Upper lobe of left lung (tissue), 6 donors: ENCODE results near the gene RAPGEF1. TPM values are rescaled to one million over a fixed set of nuclear protein-coding genes. Genes with fewer than 3 reads are reported as not detected.

Experiments
- ATAC-seq, 2 donors: fragments of 200-7000 bp; cut with Tn5 transposase; one replicate each; pipeline ENCODE4 v1.9.1; 2022; ENCODE audit warnings: mild to moderate bottlenecking in 2 of 2, moderate library complexity in 2 of 2; ENCODE audit not compliant: low FRiP score in 2 of 2
- DNase-seq, 2 donors: peaks; one replicate each; pipeline ENCODE4 v3.0.0-alpha.2; 2019 to 2020
- H3K27ac ChIP-seq, 4 donors: fragments of 200-600 bp; sonication (generic); one replicate each; pipeline ENCODE4 v1.5.1; 2016 to 2019
- H3K27me3 ChIP-seq, 4 donors: fragments of 200-600 bp; sonication (generic); one replicate each; pipeline ENCODE4 v1.5.1; 2017 to 2019
- H3K36me3 ChIP-seq, 4 donors: fragments of 200-600 bp; sonication (generic); one replicate each; pipeline ENCODE4 v1.5.1; 2016 to 2019
- H3K4me1 ChIP-seq, 4 donors: fragments of 200-600 bp; sonication (generic); one replicate each; pipeline ENCODE4 v1.5.1; 2018 to 2019
- H3K4me3 ChIP-seq, 4 donors: fragments of 200-600 bp; sonication (generic); one replicate each; pipeline ENCODE4 v1.5.1; 2017 to 2019; ENCODE audit warnings: mild to moderate bottlenecking in 2 of 4, moderate library complexity in 1 of 4
- H3K9me3 ChIP-seq, 4 donors: fragments of 200-600 bp; sonication (generic); one replicate each; pipeline ENCODE4 v1.5.1; 2018 to 2019
- CTCF ChIP-seq, 6 experiments: fragments of 450-650 bp in 4 of 6; fragments of 200-600 bp in 2 of 6; sonication (generic) in 2 of 6; IDR thresholded peaks; one replicate each; pipeline ENCODE4 v1.5.1; 2016 to 2019; ENCODE audit warnings: antibody characterized with exemption in 6 of 6
- EP300 ChIP-seq, 4 donors: sonication (generic); formaldehyde crosslinking; IDR thresholded peaks; one replicate each; pipeline ENCODE4 v1.5.1; 2017; ENCODE audit warnings: antibody characterized with exemption in 4 of 4, control low read depth in 2 of 4
- POLR2A ChIP-seq, 4 donors: fragments of 450-650 bp; IDR thresholded peaks; one replicate each; pipeline ENCODE4 v1.5.1; 2016 to 2017; ENCODE audit warnings: antibody characterized with exemption in 4 of 4, mild to moderate bottlenecking in 2 of 4
- POLR2AphosphoS5 ChIP-seq, 2 donors: sonication (generic); formaldehyde crosslinking; IDR thresholded peaks; one replicate each; pipeline ENCODE4 v1.5.1; 2017; ENCODE audit warnings: antibody characterized with exemption in 2 of 2
- WGBS, 2 donors: methylation state at CpG; one replicate each; pipeline ENCODE4 v1.1.5; 2017 to 2018; 5-methylcytosine and 5-hydroxymethylcytosine counted together
- total RNA-seq, 6 donors: library from RNA; depleted of rRNA in 4 of 6; stranded (reverse); fragments of >200 nt in 4 of 6; gene quantifications; one replicate each; pipeline versions ENCODE4 v1.1.0 to v1.2.1, GENCODE V29; 2016 to 2021
- donor health status: DM: no; HTN: no; CAD: no; lungs with moderate emphysema.
- donor health status: DM: no; HTN: yes; CAD: no; lungs with severe emphysema.

Gene RAPGEF1
- total RNA-seq, 6 donors from 2014 or later, result 82.8 to 161 (median 96.8) TPM

- no peaks in the 10 kb centered on the region for H3K9me3 ChIP-seq
- DNase-seq, result no peak
- no peak for TF ChIP-seq POLR2A (IDR thresholded peaks at IDR 0.05)
- TF ChIP-seq POLR2AphosphoS5 (IDR thresholded peaks at IDR 0.05), result no peak
- no peak for TF ChIP-seq CTCF (IDR thresholded peaks at IDR 0.05)
- TF ChIP-seq EP300 (IDR thresholded peaks at IDR 0.05), result no peak
- H3K36me3 ChIP-seq, result no peaks in the 10 kb centered on the region
- no peak for ATAC-seq
- peaks cover 69 to 88% (median 79%) of the 10 kb centered on the region in 4 donors for H3K4me1 ChIP-seq
- H3K4me3 ChIP-seq, result no peak overlapping the region
- no peaks in the 10 kb centered on the region for H3K27me3 ChIP-seq
- WGBS, 2 donors, result 49 to 59% methylated on average over 4 of the region's 4 CpGs
- peak overlapping the region; percentile 69 to 97 (median 83) for H3K27ac ChIP-seq
Measured at GRCh38 chr9:131728546-131728910, 11.3 kb downstream of the RAPGEF1 start.

GRCh38 chr9:131727795-131728545 lies 11.9 kb downstream of the RAPGEF1 start:
- Histone ChIP-seq H3K4me1 (peaks cover 64 to 85% (median 74%) of the 10 kb centered on the region in 4 donors), H3K4me3 (no peak overlapping the region), H3K27me3 (no peaks in the 10 kb centered on the region), H3K36me3 (no peaks in the 10 kb centered on the region), H3K27ac (peak overlapping the region; percentile 58 to 97 (median 78)), H3K9me3 (no peaks in the 10 kb centered on the region)
- no peak for DNase-seq
- 34 to 45% methylated on average over 5 of the region's 5 CpGs for WGBS, 2 donors
- ATAC-seq, result no peak
- no peak for TF ChIP-seq EP300 (IDR thresholded peaks at IDR 0.05)
- no peak for TF ChIP-seq POLR2A (IDR thresholded peaks at IDR 0.05)
- TF ChIP-seq CTCF (IDR thresholded peaks at IDR 0.05), result no peak
- no peak for TF ChIP-seq POLR2AphosphoS5 (IDR thresholded peaks at IDR 0.05)

GRCh38 chr9:131727184-131727759 lies 12.6 kb downstream of the RAPGEF1 start:
- WGBS, 2 donors, result 55 to 73% methylated on average over 7 of the region's 7 CpGs
- ATAC-seq (peak in 1 of 2 donors; percentile 21), DNase-seq (peak in 1 of 2 donors; percentile 56)
- peaks cover 63 to 85% (median 72%) of the 10 kb centered on the region in 4 donors for H3K4me1 ChIP-seq
- no peaks in the 10 kb centered on the region for H3K9me3 ChIP-seq
- peak overlapping the region in 3 of 4 donors; percentile 58 to 97 (median 88) for H3K27ac ChIP-seq
- H3K4me3 ChIP-seq, result no peak overlapping the region
- peak; percentile 27 to 35 for TF ChIP-seq POLR2AphosphoS5 (IDR thresholded peaks at IDR 0.05)
- TF ChIP-seq CTCF (IDR thresholded peaks at IDR 0.05), result no peak
- TF ChIP-seq POLR2A (IDR thresholded peaks at IDR 0.05), result peak in 1 of 4 donors; percentile 43
- peak in 1 of 4 donors; percentile 46 for TF ChIP-seq EP300 (IDR thresholded peaks at IDR 0.05)
- H3K27me3 ChIP-seq, result no peaks in the 10 kb centered on the region
- H3K36me3 ChIP-seq, result no peaks in the 10 kb centered on the region

- H3K4me1 ChIP-seq, result peaks cover 49 to 71% (median 58%) of the 10 kb centered on the region in 4 donors
- peaks cover 0 to 6% (median 0%) of the 10 kb centered on the region in 4 donors for H3K36me3 ChIP-seq
- WGBS, 2 donors, result 58 to 60% methylated on average over 2 of the region's 2 CpGs
- ATAC-seq (no peak), DNase-seq (no peak)
- H3K27ac ChIP-seq, result peak overlapping the region in 3 of 4 donors; percentile 22 to 37 (median 36)
- H3K9me3 ChIP-seq, result no peaks in the 10 kb centered on the region
- H3K27me3 ChIP-seq, result no peaks in the 10 kb centered on the region
- TF ChIP-seq CTCF (IDR thresholded peaks at IDR 0.05) (no peak), POLR2AphosphoS5 (IDR thresholded peaks at IDR 0.05) (no peak), POLR2A (IDR thresholded peaks at IDR 0.05) (no peak), EP300 (IDR thresholded peaks at IDR 0.05) (no peak)
- H3K4me3 ChIP-seq, result no peak overlapping the region
Measured at GRCh38 chr9:131724683-131725082, 15.2 kb downstream of the RAPGEF1 start.
